GM10248 (cell line): ENCODE measurements around the gene JARID2.
A peak's percentile ranks its signal among the peaks of the same experiment; 100 is the strongest.

Experiments used
- CTCF ChIA-PET: fragments of 300-600 bp; sonication (Branson Sonifier 250); formaldehyde crosslinking; extraction: SDS; loops from one replicate; lab custom pipeline; 2021; ENCODE audit warnings: antibody characterized with exemption; lab: Yijun Ruan, JAX
- POLR2A ChIA-PET: fragments of 350-650 bp; sonication (Branson Sonifier 250); formaldehyde crosslinking; extraction: SDS; loops from one replicate; lab custom pipeline; 2020; ENCODE audit warnings: antibody characterized with exemption; lab: Yijun Ruan, JAX
- DNase-seq: peaks from one replicate; pipeline ENCODE4 v3.0.0; 2012; ENCODE audit errors: extremely low spot score
- CTCF ChIP-seq: IDR thresholded peaks from 2 replicates; pipeline ENCODE4 v1.5.1; 2012; ENCODE audit warnings: mild to moderate bottlenecking, low read depth; ENCODE audit errors: extremely low read depth, missing control alignments, control extremely low read depth

JARID2 gene

GRCh38 chr6:15439410-15440025 lies 193.6 kb downstream of the JARID2 start:
- ChIA-PET POLR2A (no interaction called here), CTCF (interaction anchor here (0.7 to 3.5 kb wide), 9 partner anchors 19 to 164 kb away, joined by 3 to 21 read pairs (median 4); no protein-coding TSS in a partner anchor)
- DNase-seq, result no peak
- TF ChIP-seq CTCF, result no peak

GRCh38 chr6:15440040-15440439 lies 194.2 kb downstream of the JARID2 start:
- ChIA-PET POLR2A (no interaction called here), CTCF (interaction anchor here (0.8 to 3.5 kb wide), 19 partner anchors 8 to 191 kb away, joined by 3 to 26 read pairs (median 4); no protein-coding TSS in a partner anchor)

GRCh38 chr6:15441215-15441868 lies 195.5 kb downstream of the JARID2 start:
- TF ChIP-seq CTCF, result peak; percentile 72
- ChIA-PET POLR2A (no interaction called here), CTCF (interaction anchor here (0.7 to 3.5 kb wide), 32 partner anchors 10 to 499 kb away, joined by 3 to 26 read pairs (median 4); no protein-coding TSS in a partner anchor)
- peak; percentile 57 for DNase-seq

More at GRCh38 chr6:15440040-15440439, 194.2 kb downstream of the JARID2 start:
- no peak for TF ChIP-seq CTCF
- no peak for DNase-seq

- CTCF ChIA-PET, result interaction anchor here (0.7 to 3.5 kb wide), 19 partner anchors 10 to 500 kb away, joined by 3 to 26 read pairs (median 5); no protein-coding TSS in a partner anchor
- DNase-seq, result no peak
- POLR2A ChIA-PET, result no interaction called here
- no peak for TF ChIP-seq CTCF
These were observed 196.1 kb downstream of the JARID2 start for GRCh38 chr6:15441981-15442380.

- no peak for TF ChIP-seq CTCF
- POLR2A ChIA-PET, result no interaction called here
- CTCF ChIA-PET, result interaction anchor here (0.7 to 3.5 kb wide), 15 partner anchors 11 to 500 kb away, joined by 3 to 26 read pairs (median 5); no protein-coding TSS in a partner anchor
- no peak for DNase-seq
These were observed 196.6 kb downstream of the JARID2 start for GRCh38 chr6:15442467-15442866.

- TF ChIP-seq CTCF, result no peak
- CTCF ChIA-PET, result interaction anchor here (1.0 to 2.3 kb wide), 4 partner anchors 14 to 136 kb away, joined by 3 to 5 read pairs (median 3); no protein-coding TSS in a partner anchor
- POLR2A ChIA-PET, result no interaction called here
- no peak for DNase-seq
These were observed 197.4 kb downstream of the JARID2 start for GRCh38 chr6:15443119-15443830.
